Islet of Langerhans (tissue), 1 donor: Measurements from ENCODE around the gene PAEP.

Source experiments
- FAIRE-seq: peaks from one replicate; lab custom pipeline; 2011; peaks lifted over from hg19 to GRCh38; lab: Jason Lieb, UNC

The PAEP gene

DNA sequence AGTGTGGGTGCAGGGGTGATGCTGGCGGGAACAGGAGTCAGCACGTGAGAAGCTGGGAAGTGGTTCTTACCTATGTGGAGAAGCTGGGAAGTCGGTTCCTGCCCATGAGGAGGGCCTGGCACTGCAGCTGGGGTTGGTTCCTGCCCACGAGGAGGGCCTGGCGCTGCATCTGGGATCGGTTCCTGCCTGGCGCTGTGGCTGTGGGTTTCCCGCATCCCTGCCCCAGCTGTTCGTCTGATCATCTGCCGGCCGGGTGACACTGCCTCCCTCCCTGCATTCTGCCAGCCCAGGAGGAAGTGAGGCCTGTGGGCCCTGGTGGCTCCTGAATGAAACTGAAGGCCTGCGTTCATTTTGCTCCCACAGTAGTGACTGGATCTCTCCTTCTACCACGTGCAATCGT is 10.5 kb upstream of the PAEP start:
- no peak for FAIRE-seq

GRCh38 chr9:135551456-135551855 is 10.1 kb upstream of the PAEP start:
- FAIRE-seq: no peak

DNA sequence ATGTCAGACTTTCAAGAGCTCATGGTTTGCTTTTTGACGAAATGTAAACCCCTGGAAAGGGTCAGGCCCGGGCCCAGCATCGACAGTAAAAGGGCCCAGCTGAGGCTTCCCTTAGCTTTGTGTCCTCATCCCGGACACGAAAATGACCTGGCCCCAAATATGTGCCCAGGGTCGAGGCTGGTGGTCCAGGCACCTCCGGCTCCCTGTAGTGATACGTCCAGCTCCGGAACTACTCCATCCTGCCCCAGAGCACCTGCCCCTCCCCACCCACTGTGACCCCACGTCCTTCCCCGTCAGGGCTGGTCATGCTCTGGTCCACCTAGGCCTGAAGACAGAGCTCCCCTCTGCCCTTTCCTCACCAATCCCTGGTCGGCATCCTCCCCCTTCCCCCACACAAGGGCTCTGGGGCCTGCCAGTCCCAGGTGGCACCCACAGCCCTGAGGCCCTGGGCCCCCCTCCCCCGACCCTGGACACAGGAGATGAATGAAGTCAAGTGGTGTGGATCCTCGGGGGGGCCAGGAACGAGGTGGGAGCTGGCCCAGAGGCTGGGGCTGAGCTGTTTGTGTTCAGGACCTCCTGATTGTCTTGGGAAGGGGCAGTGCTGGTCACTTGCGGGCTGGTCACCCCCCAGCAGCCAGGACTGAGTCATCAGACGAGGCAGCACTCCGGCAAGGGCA is 9.4 kb upstream of the PAEP start:
- no peak for FAIRE-seq

DNA sequence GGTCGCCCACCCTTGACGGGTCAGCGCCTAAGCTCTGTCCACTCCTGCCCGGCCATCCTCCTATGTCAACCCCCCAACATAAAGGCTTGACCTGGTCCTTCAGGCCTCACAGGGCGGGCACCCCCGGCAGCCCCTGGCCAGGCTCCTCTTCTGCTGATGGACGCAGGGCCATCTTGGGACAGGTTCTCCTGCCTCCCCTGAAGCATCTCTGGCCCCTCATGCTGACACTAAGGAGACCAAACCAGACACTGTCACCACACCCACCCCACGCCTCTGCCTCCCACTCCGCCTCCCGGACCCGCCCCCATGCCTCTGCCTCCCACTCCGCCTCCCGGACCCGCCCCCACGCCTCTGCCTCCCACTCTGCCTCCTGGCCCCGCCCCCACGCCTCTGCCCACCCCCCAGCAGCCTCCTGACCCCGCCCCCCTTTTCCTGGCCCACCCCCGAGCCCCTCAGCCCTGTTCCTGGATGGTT is 8.8 kb upstream of the PAEP start:
- FAIRE-seq: no peak

DNA sequence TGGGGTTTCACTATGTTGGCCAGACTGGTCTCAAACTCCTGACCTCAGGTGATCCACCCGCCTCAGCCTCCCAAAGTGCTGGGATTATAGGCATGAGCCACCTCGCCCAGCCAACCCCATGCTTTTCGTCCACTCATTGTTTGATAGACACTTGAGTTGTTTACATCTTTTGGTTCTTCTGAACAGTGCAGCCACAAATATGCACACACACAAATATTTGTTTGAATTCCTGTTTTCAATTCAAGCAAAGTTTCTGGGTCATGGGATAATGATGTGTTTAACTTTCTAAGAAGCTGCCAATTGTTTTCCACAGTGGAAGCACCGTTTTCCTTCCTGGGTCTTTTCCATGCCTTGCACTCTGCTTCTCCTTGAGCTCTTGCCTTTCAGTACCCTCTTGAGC is 6.8 kb upstream of the PAEP start:
- no peak for FAIRE-seq

GRCh38 chr9:135555203-135555602 is 6.4 kb upstream of the PAEP start:
- no peak for FAIRE-seq

DNA sequence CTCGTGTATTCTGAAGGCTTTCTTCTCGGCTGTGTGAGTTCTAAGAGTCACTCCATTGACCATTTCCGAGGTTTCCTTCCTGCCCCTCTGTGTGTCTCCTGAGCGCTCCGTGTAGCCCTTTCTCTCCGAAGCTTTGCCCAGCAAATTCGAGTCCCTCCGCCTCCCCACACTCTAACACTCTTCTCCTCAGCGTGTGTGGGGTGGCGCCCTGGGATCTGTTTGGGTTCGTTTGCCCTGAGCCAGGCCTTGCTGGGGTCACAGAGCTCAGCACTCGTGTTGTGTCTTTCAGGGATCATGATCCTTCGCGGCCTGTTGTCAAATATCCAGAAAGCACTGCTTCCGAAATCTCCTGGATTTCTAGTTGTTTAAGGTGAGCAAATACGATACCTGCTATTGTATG is 5.6 kb upstream of the PAEP start:
- FAIRE-seq: no peak

DNA sequence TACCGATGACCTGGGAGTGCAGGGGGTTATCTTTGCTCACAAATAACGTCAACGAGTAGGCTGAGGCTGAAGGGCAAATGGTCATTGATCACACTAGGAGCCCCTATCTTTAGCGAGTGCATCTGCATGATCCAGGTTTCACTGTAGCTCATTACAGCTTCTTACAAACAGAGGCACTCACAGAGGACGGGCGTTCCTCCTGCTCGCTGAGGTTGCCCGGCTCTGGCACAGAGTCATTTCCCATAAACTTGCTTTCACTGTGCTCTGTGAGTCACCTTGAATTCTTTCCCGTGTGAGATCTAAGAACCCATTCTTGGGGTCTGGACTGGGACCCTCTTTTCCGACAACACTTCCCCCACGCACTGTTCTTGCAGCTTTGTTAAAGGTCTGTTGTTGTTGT is 1.9 kb upstream of the PAEP start:
- no peak for FAIRE-seq

DNA sequence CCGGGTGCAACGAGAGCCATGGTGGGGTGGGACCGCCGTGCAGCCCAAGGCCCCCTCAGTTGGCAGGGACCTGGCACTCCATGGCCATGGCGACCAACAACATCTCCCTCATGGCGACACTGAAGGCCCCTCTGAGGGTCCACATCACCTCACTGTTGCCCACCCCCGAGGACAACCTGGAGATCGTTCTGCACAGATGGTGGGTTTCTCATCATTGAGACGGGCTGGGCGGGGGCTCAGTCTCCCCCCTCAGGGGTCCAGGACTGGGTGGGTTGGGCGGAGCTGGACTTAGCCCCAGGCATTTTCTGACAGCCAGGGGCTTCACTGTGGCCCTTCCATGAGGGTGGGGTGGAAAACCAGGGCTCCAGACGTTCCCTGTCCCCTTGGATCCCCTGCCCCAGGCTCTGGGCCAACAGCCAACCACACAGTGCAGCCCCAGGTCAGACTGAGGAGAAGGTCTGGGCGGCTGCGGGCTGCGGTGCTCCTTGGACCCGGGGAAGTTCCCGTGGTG is 734 bp downstream of the PAEP start:
- no peak for FAIRE-seq

GRCh38 chr9:135563039-135563476 is 1.5 kb downstream of the PAEP start:
- FAIRE-seq: no peak

GRCh38 chr9:135563858-135564257 is 2.3 kb downstream of the PAEP start:
- FAIRE-seq: no peak

DNA sequence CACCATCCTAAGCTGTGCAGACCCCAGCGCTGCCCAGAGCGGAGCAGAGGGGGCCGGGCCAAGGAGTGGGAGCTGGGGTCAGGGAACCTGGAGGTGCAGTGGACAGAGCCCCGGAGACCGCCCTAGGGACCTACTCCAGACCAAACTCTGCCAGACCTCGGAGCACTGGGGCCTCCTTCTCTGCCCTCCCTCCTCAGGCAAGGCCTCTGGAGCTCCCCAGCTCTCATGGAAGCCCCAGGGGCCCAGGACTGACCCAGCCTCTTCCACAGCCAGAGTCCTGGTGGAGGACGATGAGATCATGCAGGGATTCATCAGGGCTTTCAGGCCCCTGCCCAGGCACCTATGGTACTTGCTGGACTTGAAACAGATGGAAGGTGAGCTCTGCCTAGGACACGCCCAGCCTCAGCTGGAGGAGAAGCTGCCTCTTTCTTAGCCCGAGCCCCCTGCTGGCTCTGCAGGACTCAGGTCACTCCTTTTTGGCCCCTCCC is 3.6 kb downstream of the PAEP start:
- no peak for FAIRE-seq

GRCh38 chr9:135565636-135566035 is 4.1 kb downstream of the PAEP start:
- no peak for FAIRE-seq

DNA sequence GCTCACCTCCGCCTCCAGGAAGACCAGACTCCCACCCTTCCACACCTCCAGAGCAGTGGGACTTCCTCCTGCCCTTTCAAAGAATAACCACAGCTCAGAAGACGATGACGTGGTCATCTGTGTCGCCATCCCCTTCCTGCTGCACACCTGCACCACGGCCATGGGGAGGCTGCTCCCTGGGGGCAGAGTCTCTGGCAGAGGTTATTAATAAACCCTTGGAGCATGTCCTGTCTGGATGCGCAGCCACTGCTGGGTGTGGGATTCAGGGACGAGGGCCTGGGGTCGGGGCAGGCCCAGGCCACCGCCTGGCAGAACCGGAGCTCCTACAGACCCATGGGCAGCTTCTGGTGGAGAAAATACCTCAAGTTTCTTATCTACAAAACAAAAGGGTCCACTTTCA is 5.0 kb downstream of the PAEP start:
- FAIRE-seq: no peak

DNA sequence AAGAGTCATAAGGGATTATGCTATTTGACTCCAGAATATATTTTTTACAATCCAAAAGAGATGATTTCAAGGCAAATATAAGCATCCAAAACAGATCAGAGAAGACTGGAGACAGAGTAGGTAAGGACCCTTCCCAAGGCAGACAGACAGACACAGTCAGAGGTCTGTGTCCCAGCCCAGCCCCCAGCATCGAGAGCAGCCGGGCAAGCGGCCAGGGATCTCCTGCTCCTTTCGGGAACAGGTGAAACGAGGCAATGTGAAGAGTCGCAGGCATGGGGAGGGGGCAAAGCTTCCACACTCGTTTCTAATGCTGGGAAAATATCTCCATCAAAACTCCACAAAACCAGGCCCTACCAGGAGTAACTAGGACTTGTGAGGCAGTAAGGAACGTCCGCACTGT is 5.8 kb downstream of the PAEP start:
- FAIRE-seq: no peak

DNA sequence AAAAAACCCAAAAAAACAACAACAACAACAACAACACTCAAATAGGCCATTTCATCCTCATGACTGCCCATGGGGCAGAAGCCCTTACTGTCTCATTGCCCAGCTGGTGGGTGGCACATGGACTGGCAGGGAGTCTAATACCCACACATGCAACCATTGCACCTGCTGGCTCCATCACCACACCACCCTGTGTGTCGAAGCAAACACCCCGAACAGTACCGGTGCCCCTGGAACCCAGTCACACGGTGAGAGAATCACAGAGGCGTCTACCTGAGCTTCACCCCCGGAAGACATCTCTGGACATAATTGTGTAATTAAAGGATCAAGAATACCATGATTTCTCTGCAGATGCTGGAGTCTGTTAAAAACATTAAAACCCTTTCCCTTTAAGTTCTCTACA is 6.5 kb downstream of the PAEP start:
- FAIRE-seq: no peak

- FAIRE-seq: no peak
Measured at GRCh38 chr9:135570456-135570855, 8.9 kb downstream of the PAEP start.

DNA sequence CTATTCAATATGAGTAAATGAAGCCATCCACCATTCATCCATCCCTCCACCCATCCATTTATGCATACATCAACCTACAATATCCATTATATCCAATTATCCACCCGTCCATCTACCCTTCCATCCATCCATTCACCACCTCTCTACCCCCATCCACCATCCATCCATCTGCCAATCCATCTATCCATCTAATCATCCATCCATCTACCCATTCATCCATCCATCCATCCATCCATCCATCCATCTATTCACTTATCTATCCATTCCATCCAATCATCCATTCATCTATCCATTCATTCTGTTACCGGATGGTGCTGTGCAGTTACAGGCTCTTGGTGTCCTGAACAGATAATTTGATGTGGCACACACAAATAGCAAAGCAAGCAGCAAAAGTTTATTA is 10.7 kb downstream of the PAEP start:
- FAIRE-seq: no peak

DNA sequence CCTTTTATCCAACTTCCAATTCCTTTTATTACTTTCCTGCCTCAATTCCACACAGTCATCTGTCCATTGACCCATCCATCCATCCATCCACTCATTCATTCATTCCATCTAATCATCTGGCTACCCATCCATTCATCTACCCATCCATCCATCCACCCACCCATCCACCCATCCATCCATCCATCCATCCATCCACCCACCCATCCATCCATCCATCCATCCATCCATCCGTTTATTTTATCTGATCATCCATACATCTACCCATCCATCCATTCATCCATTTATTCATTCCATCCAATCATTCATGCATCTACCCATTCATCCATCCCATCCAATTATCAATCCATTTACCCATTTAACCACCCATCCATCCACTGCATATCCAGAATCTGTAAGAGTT is 11.6 kb downstream of the PAEP start:
- no peak for FAIRE-seq

DNA sequence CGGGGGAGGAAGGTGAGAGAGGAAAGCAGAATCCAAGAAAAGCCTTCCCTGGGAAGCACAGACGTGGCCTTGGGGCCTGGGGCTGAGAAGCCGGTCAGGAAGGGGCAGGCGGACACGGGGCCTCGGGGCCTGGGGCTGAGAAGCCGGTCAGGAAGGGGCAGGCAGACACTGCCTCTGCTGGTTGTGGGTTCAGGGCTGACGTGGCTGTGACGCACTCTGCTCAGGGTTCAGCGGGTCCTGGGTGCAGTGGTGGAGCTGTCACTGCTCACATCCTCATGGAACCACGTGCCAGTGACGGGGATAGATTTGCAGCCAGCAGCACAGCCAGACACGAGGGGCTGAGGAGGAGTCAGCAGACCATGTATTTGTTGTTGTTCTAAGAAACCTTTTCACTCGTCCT is 12.8 kb downstream of the PAEP start:
- FAIRE-seq: no peak

DNA sequence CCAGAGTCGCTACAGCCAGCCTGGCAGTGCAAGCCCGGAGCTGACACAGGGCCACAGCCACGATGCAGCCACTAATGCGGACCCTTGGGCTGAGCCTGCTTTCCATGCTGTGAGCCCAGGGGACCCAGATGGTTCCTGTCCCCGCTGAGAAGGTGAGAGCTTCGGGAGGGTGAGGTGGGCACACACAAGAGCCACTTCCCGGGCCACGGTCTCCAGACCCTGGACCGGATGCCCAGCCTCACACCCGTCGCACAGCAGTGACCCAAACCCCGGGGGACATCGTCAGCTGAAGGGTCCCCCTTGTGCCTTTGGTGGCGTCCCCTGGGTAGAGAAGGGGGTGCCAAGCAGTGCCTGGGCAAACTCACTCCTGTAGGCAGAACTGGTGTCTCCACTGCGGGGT is 13.4 kb downstream of the PAEP start:
- no peak for FAIRE-seq

DNA sequence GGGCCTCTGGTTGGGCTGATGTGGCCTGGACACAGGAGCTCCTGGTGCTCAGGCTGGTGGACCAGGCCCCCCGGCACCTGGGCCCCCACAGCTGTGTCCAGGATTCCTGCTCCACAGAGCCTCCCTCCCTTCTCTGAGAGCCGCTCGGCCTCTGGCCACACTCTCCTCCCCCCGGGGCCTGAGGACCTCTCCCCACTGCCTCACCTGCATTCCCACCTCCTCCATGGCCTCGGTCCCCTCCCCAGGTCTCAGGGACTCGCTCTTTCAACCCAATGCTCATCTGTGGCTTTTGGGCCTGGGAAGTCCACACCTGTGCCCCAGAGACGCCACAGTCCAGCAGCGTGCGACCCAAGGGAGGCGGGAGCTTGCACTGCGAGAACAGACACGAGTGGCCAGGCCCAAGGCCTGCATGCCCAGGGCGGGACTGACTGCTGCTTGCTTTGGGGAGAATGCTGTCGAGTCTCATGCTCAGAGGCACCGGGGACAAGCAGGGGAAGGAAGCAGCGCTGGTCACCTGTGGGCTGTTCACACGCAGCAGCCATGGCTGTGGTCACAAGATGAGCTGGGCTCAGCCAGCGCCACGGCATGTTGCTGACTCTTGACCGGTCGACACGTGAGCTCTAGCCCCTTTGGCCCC is 14.6 kb downstream of the PAEP start:
- no peak for FAIRE-seq

GRCh38 chr9:135577256-135577655 is 15.7 kb downstream of the PAEP start:
- no peak for FAIRE-seq

DNA sequence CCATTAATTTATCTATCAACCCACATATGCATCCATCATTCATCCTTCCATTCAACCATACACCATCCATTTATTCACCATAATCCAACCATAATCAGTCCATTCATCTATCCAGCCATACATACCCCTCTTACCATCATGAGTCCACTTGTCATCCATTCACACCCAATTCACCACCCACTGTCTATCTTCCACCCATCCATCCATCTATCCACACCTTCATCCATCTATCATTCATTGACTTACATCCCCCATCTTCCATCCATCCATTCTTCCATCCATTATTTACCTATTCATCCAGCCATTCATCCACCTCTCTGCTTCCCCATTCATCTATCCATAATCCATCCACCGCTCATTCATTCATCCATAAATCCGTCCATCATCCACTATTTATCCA is 17.8 kb downstream of the PAEP start:
- no peak for FAIRE-seq
